ENCODE results near the gene FRMD4A.

GRCh38 chr10:13631594-13631993 lies 699.1 kb downstream of the FRMD4A start:
- TF ChIP-seq CTCF (conservative IDR thresholded peaks at IDR 0.05 in 1 of 2, IDR thresholded peaks at IDR 0.05 in 1 of 2; ENCODE audit: extremely low read depth in 1 of 2, insufficient read depth in 1 of 2, low read depth in 1 of 2, low read length in 2 of 2) = no peak
- TF ChIP-seq EZH2 (IDR thresholded peaks at IDR 0.05; ENCODE audit: borderline replicate concordance, low read length) = no peak
